Subcutaneous abdominal adipose tissue (tissue), 5 donors: ENCODE measurements around the gene OPRPN.

Experiments used
- H3K27ac ChIP-seq: one replicate; pipeline ENCODE4 v1.7.0; 2013; ENCODE audit warnings: low read depth, mild to moderate bottlenecking, inconsistent platforms, low read length, moderate library complexity
- H3K27me3 ChIP-seq, 5 donors: one replicate each; pipeline ENCODE4 v1.7.0; 2013; ENCODE audit warnings: low read length in 5 of 5, inconsistent platforms in 1 of 5; ENCODE audit not compliant: control insufficient read depth in 5 of 5, insufficient read depth in 4 of 5
- H3K36me3 ChIP-seq, 5 donors: one replicate each; pipeline ENCODE4 v1.7.0; 2013; ENCODE audit warnings: low read length in 5 of 5; ENCODE audit not compliant: control insufficient read depth in 5 of 5, insufficient read depth in 5 of 5
- H3K4me1 ChIP-seq, 5 donors: one replicate each; pipeline ENCODE4 v1.7.0; 2013; ENCODE audit warnings: low read length in 5 of 5, mild to moderate bottlenecking in 3 of 5, moderate library complexity in 1 of 5; ENCODE audit not compliant: control insufficient read depth in 5 of 5, insufficient read depth in 5 of 5
- H3K4me3 ChIP-seq, 5 donors: one replicate each; pipeline ENCODE4 v1.7.0; 2013; ENCODE audit warnings: low read length in 5 of 5, low read depth in 1 of 5
- H3K9ac ChIP-seq, 5 donors: one replicate each; pipeline ENCODE4 v1.7.0; 2013; ENCODE audit warnings: low read length in 5 of 5, mild to moderate bottlenecking in 4 of 5, moderate library complexity in 3 of 5
- H3K9me3 ChIP-seq, 5 donors: one replicate each; pipeline ENCODE4 v1.7.0; 2013; ENCODE audit warnings: low read length in 5 of 5; ENCODE audit not compliant: control insufficient read depth in 5 of 5
- donor health status: healthy.
- donor health status: healthy.
- donor health status: healthy.
- donor health status: healthy.
- donor health status: healthy.

The OPRPN gene

DNA sequence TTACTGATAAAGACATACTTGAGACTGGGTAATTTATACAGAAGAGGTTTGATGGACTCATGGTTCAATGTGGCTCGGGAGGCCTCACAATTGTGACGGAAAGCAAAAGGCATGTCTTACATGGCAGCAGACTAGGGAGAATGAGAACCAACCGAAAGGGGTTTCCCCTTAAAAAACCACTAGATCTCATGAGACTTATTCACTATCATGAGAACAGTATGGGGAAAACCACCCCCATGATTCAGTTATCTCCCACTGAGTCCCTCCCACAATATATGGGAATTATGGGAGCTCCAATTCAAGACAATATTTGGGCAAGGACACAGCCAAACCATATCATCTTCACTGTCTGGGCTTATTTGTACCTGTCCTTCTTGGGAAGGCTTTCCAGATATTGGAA is 51.5 kb downstream of the OPRPN start:
- H3K27ac ChIP-seq, result no peak overlapping the region
- H3K4me1 ChIP-seq, result no peaks in the 10 kb centered on the region
- H3K9ac ChIP-seq, result no peak overlapping the region
- H3K4me3 ChIP-seq, result no peak overlapping the region
- no peaks in the 10 kb centered on the region for H3K27me3 ChIP-seq
- H3K9me3 ChIP-seq, result peaks cover 0 to 3% (median 0%) of the 10 kb centered on the region in 5 donors
- H3K36me3 ChIP-seq, result no peaks in the 10 kb centered on the region

DNA sequence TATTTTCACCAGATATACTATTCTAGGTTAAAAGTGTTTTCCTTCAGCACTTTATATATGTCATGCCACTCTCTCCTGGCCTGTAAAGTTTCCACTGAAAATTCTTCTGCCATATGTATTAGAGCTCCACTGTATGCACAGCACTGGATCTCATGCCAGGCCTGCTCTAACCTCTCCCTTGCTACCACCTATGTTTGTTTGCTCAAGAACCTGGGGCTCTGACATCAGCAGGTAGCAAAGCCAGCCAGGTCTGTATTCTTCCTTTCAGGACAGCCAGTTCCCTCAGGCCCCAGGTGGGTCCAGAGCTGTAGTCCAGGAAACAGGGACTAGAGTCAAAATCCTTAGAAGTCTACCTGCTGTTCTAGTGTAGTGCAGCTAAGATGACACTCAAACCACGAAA is 55.2 kb downstream of the OPRPN start:
- no peaks in the 10 kb centered on the region for H3K27me3 ChIP-seq
- H3K4me3 ChIP-seq, result no peak overlapping the region
- no peak overlapping the region for H3K9ac ChIP-seq
- no peaks in the 10 kb centered on the region for H3K36me3 ChIP-seq
- H3K9me3 ChIP-seq, result peaks cover 0 to 3% (median 0%) of the 10 kb centered on the region in 5 donors
- no peaks in the 10 kb centered on the region for H3K4me1 ChIP-seq
- no peak overlapping the region for H3K27ac ChIP-seq
